GM19372 (cell line): ENCODE results near the gene OR52N2.

Experiments
- ATAC-seq: cut with Tn5 transposase; IDR thresholded peaks from one replicate; pipeline ENCODE4 v1.9.1; 2021; ENCODE audit warnings: mild to moderate bottlenecking, low read depth, moderate library complexity; ENCODE audit not compliant: unreplicated experiment

OR52N2 gene

GRCh38 chr11:5808500-5809121, at the start of gene OR52N2:
Gene OR52N2 (plus strand): TSS chr11:5808924. CDS start chr11:5820336, 11,412 bp downstream.
- ATAC-seq, result peak; percentile 94

- no peak for ATAC-seq
These were observed 41.7 kb upstream of the OR52N2 start for GRCh38 chr11:5767056-5767455.

- ATAC-seq, result no peak
These were observed 25.5 kb upstream of the OR52N2 start, which contains the start of gene OR52N5 for GRCh38 chr11:5783255-5783654. Gene OR52N5 (minus strand): TSS chr11:5783355. CDS start chr11:5778634, 4,721 bp downstream.

- ATAC-seq, result no peak
These were observed 17.6 kb upstream of the OR52N2 start, which contains the start of gene OR52N1 for GRCh38 chr11:5791165-5791564. Gene OR52N1 (minus strand): TSS chr11:5791265. CDS start chr11:5788816, 2,449 bp downstream.

GRCh38 chr11:5796541-5796940, 12.2 kb upstream of the OR52N2 start:
- no peak for ATAC-seq

GRCh38 chr11:5803982-5804381, 4.7 kb upstream of the OR52N2 start:
- no peak for ATAC-seq

- no peak for ATAC-seq
These were observed 1.1 kb upstream of the OR52N2 start for GRCh38 chr11:5807580-5807979.

GRCh38 chr11:5809122-5809519, 397 bp downstream of the OR52N2 start:
- ATAC-seq, result no peak

- no peak for ATAC-seq
These were observed 1.4 kb downstream of the OR52N2 start for GRCh38 chr11:5809905-5810795.

- no peak for ATAC-seq
These were observed 6.8 kb downstream of the OR52N2 start for GRCh38 chr11:5815534-5815933.

- ATAC-seq, result peak; percentile 51
These were observed 9.6 kb downstream of the OR52N2 start for GRCh38 chr11:5818245-5818886.

GRCh38 chr11:5831196-5831829, 22.6 kb downstream of the OR52N2 start:
- ATAC-seq, result no peak

GRCh38 chr11:5833446-5833845, 24.7 kb downstream of the OR52N2 start:
- no peak for ATAC-seq

GRCh38 chr11:5837695-5838094, 29.0 kb downstream of the OR52N2 start:
- no peak for ATAC-seq

- no peak for ATAC-seq
These were observed 33.1 kb downstream of the OR52N2 start, which contains the start of gene OR52E6 for GRCh38 chr11:5841797-5842196. Gene OR52E6 (minus strand): TSS chr11:5841897. CDS start chr11:5841897, 0 bp downstream.

- no peak for ATAC-seq
These were observed 38.0 kb downstream of the OR52N2 start for GRCh38 chr11:5846701-5847100.

- ATAC-seq, result no peak
These were observed 39.0 kb downstream of the OR52N2 start for GRCh38 chr11:5847711-5848110.

- no peak for ATAC-seq
These were observed 42.3 kb downstream of the OR52N2 start for GRCh38 chr11:5851002-5851401.

GRCh38 chr11:5857590-5857989, 48.9 kb downstream of the OR52N2 start, which contains the start of gene OR52E8:
Gene OR52E8 (minus strand): TSS chr11:5857690. CDS start chr11:5857690, 0 bp downstream.
- no peak for ATAC-seq

- no peak for ATAC-seq
These were observed 57.1 kb downstream of the OR52N2 start for GRCh38 chr11:5865826-5866225.
